Fibroblast of mammary gland (primary cell): ENCODE results near the gene CXCL10.

Experiments used
- DNase-seq: peaks from one replicate; pipeline ENCODE4 v3.0.0-alpha.2; 2010; ENCODE audit warnings: low read depth
- H3K4me3 ChIP-seq: 2 replicates; pipeline ENCODE4 v1.5.1; 2011; ENCODE audit warnings: low read depth, mild to moderate bottlenecking, low read length, moderate library complexity; ENCODE audit not compliant: control insufficient read depth
- TF ChIP-seq, protein P1 (sequence below): conservative IDR thresholded peaks from 2 replicates; pipeline ENCODE4 v1.5.1; 2011; ENCODE audit warnings: low read depth, low read length, inconsistent platforms; ENCODE audit not compliant: control insufficient read depth, insufficient read depth

Gene CXCL10

DNA sequence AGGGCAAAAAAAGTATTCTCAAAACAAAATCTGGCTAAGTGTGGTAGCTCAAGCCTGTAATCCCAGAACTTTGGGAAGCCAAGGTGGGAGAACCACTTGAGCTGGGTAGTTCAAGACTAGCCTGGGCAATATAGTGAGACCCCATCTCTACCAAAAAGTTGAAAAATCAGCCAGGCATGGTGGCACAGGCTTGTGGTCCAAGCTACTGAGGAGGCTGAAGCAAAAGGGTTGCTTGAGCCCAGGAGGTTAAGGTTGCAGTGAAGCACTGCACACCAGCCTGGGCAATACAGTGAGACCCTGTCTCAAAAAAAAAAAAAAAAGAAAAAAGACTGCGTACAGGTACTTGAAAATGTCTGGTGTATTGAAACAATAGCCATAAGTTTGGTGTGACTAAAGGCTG, 30.8 kb downstream of the CXCL10 start:
- TF ChIP-seq, protein P1, sequence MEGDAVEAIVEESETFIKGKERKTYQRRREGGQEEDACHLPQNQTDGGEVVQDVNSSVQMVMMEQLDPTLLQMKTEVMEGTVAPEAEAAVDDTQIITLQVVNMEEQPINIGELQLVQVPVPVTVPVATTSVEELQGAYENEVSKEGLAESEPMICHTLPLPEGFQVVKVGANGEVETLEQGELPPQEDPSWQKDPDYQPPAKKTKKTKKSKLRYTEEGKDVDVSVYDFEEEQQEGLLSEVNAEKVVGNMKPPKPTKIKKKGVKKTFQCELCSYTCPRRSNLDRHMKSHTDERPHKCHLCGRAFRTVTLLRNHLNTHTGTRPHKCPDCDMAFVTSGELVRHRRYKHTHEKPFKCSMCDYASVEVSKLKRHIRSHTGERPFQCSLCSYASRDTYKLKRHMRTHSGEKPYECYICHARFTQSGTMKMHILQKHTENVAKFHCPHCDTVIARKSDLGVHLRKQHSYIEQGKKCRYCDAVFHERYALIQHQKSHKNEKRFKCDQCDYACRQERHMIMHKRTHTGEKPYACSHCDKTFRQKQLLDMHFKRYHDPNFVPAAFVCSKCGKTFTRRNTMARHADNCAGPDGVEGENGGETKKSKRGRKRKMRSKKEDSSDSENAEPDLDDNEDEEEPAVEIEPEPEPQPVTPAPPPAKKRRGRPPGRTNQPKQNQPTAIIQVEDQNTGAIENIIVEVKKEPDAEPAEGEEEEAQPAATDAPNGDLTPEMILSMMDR, result no peak
- no peak overlapping the region for H3K4me3 ChIP-seq
- DNase-seq, result no peak

DNA sequence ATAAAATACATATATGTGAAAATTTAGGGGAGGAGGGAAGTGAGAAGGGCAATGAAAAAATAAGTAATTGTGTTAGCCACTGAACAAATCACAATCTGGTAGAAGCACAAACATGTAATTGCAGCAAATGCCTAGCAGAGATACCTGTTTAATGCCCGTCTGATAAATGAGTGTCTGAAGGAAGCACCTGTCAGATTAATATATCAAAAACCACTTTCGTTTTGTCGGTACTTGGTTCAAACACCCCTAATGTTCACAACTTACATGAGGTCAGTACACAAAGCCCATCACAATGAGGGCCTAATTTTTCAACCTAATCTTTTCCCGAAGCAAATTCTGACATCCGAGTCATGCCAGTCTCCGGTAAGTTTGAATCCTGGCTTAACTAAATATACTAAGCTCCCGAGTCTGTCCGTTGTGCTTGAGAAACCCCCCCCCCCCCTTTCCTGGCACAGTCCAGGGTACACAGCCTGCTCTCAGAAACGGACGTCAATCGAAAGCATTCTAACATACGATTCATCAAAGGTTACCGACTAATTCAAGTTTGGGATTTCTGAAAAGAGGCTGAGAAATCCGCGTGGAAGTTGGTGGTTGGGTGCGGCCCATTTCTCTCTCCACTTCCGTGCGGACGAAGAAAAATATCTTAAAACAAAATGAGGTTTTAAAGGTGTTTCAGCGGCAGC, 33.3 kb downstream of the CXCL10 start:
- DNase-seq, result peak; percentile 55
- H3K4me3 ChIP-seq, result peak overlapping the region; percentile 99
- TF ChIP-seq, protein P1, result no peak

DNA sequence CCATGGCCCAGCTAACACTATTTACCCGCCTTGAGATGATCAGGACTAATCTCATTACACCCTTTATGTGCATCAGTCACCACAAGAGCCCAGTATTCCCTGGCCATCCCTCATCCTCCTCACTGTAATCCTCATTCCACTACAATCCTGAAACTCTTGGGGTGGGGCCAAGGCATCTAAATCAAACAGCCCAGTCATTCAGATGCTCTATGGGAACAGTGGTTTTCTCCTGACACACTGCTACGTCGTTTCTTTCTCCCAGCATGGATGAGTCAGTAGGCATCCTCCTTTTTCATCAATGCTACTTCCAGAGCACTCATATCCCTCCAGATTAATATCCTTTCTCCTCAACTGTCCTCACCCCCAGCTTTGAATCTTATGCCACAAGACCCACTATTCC, 38.2 kb downstream of the CXCL10 start:
- DNase-seq, result peak; percentile 99
- no peak overlapping the region for H3K4me3 ChIP-seq
- TF ChIP-seq, protein P1, result peak; percentile 5

DNA sequence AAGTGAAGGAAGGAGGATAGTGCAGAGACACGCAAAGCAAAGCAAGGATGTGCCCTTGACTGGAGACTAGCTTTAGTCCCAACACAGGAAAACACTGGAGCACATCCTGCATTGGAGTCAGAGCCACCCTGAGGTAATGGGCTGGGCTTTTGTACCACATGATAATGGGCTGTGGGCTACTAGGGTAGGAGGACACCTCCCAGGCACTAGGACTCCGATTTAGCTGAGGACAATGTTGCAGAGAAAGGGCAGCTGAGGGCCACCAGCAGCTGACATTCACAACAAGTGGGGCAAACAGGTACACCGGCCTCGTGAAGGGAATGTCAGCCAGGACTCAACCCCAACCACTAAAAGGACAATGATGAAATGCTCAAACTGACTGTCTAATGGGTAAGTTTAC, 42.7 kb downstream of the CXCL10 start:
- TF ChIP-seq, protein P1, result no peak
- no peak for DNase-seq
- H3K4me3 ChIP-seq, result no peak overlapping the region

DNA sequence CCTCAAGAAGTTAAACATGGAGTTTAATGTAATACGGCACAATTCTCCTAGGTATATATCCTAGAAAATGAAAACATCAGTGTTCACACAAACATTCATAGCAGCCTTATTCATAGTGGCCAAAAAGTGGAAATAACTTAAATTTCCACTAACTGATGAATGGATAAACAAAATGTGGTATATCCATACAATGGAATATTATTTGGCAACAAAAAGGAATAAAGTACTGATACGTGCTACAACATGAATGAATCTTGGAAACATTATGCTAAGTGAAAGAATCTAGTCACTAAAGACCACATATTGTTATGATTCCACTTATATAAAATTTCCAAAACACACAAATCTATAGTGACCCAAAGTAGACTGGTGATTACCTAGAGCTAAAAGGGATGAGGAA, 47.1 kb downstream of the CXCL10 start:
- DNase-seq, result no peak
- no peak overlapping the region for H3K4me3 ChIP-seq
- TF ChIP-seq, protein P1, result no peak

DNA sequence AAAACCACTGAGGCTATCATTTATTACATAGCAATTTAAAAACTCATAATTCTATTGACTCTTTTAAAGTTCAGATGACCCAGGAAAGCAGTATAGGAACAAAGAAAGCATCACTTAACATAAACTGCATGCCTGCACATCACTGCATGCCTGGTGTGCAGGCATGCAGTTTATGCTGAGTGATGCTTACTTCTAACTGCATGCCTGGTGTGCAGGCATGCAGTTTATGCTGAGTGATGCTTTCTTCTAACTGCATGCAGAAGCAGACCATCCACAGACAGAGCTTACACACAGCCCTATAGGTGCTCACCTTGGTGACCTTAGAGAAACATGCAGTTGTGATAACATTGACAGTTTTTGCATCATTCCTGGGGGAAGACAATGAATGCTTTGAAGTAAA, 49.5 kb downstream of the CXCL10 start:
- no peak for DNase-seq
- TF ChIP-seq, protein P1, result no peak
- no peak overlapping the region for H3K4me3 ChIP-seq
